HPDE6-E6E7 (cell line): ENCODE results near the gene ZNF571.

Experiments used
- DNase-seq: peaks from one replicate; pipeline ENCODE4 v3.0.0; 2011; ENCODE audit warnings: missing footprints; ENCODE audit errors: extremely low spot score

The ZNF571 gene

DNA sequence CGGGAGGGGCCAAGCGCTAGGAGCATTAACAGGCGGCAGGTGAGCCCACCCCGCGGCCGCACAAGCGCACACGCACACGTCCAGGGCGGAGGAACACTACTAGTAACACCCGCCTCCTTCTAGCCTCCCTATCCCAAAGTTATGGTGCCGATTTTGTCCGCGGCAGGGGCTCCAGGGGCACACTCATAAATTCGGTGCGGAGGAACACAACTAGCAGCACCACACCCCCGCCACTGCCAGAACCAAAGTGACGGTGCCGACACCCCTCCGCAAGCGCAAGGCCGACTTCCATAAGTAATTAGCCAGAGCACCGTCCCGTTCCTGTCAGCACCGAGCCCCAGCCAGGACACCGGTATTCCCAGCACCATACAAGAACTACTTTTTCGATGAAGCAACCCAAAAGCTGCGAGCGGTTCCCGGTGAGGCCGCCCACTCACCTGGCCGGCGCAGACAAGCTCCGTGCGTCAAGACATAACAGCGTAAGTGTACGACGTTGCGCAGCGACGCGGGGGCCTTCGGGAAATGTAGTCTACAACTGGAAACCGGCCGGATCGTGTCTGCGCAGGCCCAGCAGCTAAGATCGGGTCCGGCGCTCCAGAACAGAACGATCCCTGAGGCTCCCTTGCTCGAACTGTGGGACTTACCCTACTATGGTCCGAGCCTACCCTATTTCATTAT lies at the start of gene ZNF571, which contains the start of gene ZNF540:
ZNF571 (minus strand) TSS at position 489 of the 678 bp plus-strand sequence. CDS start 8,116 bp downstream, outside the sequence.
ZNF540 (plus strand) TSS at position 573 of the 678 bp plus-strand sequence. CDS start 3,572 bp downstream, outside the sequence.
- peak; percentile 83 for DNase-seq

DNA sequence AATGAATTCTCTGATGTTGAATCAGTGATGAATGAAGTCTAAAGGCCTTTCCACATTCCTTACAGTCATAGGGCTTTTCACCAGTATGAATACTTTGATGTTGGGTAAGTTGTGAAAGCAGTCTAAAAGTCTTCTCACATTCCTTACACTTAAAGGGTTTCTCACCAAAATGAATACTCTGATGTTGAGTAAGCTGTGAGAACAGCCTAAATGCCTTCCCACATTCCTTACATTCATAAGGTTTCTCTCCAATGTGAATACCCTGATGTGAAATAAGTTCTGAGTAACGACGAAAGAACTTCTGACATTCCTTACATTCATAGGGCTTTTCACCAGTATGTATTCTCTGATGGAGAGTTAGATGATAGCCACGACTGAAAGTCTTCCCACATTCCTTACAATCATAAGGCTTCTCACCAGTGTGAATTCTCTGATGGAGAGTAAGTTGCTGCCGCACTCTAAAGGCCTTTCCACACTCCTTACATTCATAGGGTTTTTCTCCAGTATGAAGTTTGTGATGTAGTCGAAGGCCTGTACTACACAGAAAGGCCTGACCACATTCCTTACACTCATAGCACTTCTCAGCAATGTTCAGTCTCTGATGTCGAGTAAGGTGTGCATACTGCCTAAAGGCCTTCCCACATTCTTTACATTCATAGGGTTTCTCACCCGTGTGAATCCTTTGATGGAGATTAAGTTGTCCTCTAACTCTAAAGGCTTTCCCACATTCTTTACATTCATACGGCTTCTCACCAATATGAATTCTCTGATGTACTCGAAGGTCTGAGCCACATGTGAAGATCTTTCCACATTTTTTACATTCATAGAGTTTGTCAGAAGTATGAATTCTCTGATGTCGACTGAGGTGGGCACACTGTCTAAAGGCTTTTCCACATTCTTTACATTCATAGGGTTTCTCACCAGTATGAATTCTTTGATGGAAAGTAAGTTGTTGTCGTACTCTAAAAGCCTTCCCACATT lies 40.8 kb upstream of the ZNF571 start:
- DNase-seq: no peak

DNA sequence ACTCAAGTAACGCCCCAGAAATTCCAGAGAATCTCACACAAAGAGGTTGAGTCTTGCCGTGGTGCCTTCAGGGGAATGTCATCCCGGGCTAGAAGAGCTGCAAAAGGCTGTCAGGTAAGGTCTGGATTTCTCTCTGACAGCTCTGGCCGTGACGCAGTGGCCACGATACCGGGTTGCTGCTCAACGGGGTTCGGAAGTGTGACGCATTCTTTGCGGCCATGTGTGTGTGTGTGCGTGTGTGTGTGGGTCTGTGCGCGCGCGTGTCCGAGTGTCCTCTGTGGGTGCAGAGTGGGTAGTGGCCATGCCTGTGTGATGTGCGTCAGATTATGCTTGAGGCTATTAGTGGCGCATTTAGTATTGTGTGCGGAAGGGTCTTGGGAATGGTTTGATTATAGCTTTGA lies 390 bp upstream of the ZNF571 start:
- peak; percentile 51 for DNase-seq

DNA sequence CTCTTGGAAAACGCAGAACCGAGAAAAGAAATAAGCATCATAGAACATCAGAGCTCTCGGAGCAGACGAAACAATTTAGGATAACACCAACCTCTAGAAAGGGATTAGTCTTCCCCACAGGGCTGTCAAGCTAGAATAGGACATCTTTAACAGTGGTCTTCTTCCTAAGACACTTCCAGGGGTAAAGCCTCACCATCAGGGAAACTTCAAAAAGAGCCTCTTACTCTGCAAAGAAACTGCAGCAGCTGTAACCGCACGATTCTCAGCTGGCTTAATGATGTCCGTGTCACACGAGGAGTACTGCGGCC lies 642 bp downstream of the ZNF571 start:
- DNase-seq: peak; percentile 17

DNA sequence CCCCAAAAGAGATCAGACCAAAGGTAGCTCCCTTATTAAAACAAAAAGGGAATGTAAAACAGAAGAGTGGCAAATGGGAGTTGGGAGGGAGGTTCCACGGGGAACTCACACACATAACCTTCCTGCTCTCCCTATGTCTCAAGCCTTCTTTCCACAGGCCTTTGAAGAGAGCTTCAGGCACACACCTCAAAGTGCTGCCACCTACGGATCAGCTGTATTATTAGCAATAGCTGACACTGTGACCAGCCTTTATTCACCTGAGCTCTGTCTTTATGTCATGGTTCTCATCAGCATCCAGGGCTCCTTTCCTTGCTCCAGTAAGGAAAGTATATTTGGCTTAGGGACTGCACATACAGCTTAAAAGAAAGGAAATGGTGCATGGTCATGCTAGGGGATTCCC lies 11.3 kb downstream of the ZNF571 start:
- no peak for DNase-seq

DNA sequence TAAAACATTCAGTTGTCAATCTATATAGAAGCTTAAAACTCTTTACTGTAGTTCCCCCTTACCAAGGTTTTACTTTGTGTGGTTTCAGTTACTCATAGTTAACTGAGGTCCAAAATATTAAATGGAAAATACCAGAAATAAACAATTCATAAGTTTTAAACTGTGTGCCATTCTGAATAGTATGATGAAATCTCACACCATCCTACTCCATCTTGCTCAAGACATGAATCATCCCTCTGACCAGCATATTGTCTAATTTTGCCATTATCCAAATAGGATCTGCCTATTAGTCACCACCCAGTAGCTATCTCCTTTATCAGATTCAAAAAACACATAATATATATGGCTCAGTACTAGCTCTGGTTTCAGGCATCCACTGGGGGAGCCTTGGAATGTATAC lies 22.4 kb downstream of the ZNF571 start:
- DNase-seq: peak; percentile 32

DNA sequence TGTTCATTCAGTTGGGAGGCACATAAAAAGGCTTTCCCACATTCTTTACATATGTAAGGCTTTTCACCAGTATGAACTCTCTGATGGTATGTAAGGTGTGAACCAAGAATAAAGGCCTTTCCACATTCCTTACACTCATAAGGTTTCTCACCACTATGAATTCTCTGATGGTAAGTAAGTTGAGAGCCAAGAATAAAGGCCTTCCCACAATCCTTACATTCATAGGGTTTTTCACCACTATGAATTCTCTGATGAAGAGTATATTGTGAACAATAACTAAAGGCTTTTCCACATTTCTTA lies 29.3 kb downstream of the ZNF571 start:
- DNase-seq: no peak

DNA sequence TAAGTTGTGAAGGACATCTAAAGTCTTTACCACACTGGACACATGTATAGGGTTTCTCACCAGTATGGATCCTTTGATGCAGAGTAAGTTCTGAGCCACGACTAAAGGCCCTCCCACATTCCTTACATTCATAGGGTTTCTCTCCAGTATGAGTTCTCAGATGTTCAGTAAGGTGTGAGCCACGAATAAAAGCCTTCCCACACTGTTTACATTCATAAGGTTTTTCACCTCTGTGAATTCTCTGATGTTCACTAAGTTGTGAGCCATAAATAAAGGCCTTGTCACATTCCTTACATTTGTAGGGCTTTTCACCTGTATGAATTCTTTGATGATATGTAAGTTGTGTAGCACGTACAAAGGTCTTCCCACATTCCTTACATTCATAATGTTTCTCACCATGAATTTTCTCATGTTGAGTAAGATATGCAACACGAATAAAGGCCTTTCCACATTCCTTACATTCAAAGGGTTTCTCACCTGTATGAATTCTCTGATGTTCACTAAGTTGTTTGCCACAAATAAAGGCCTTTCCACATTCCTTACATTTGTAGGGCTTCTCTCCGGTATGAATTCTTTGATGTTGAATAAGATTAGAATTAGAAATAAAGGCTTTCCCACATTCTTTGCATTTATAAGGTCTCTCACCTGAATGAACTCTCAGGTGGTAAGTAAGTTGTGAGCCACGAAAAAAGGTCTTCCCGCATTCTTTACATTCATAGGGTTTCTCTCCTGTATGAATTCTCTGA lies 29.8 kb downstream of the ZNF571 start:
- no peak for DNase-seq

DNA sequence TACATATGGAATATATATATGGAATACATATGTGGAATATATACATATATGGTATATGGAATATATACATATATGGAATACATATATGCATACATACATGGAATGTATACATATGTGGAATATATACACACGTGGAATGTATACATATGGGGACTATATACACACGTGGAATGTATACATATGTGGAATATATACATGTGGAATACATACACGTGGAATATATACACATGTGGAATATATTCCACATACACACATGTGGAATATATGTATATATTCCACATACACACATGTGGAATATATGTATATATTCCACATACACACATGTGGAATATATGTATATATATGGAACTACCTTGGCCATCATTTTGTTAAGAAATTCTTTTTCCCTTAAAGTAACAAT lies 31.1 kb downstream of the ZNF571 start:
- DNase-seq: no peak

DNA sequence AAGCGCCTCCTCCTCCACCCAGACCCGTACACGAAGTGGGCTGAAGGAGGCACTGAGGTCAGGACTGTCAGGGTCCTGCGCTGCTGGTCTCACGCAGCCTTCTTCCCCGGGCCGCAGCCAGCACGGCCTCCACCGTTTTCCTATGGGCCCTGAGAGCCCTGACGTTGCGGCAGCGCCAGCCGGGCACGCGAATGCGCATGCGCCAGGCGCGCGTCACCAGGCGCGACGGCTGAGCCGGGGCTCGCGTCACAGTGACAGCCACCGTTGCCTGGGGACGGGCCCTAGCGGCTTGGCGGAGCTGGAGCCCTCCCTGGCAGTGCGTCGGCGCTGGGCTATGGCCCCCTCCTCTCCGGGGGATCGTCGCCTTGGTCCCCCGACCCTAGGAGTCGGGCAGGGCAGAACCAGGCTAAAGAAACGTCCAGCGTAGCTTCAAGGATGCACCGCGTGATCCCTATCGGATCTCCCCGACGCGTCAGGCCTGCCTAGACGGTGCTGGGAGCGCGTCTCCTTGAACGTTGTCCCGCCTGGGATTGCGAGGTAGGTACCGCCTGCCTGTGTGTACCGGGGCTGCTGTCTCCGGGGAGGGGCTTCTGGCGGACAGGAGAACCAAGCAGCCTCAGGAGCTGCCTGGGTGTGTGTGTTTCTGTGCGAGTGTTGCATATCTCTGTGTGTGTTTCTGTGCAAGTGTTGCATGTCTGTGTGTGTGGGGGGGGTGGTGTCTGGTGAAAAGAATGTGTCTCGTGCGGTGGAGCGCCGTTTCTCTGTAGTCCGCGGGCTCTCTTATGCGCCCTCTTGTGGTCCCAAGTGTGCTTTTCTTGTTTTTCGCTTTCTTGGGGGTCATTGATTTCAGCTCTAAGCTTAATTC lies 43.2 kb downstream of the ZNF571 start:
- no peak for DNase-seq

DNA sequence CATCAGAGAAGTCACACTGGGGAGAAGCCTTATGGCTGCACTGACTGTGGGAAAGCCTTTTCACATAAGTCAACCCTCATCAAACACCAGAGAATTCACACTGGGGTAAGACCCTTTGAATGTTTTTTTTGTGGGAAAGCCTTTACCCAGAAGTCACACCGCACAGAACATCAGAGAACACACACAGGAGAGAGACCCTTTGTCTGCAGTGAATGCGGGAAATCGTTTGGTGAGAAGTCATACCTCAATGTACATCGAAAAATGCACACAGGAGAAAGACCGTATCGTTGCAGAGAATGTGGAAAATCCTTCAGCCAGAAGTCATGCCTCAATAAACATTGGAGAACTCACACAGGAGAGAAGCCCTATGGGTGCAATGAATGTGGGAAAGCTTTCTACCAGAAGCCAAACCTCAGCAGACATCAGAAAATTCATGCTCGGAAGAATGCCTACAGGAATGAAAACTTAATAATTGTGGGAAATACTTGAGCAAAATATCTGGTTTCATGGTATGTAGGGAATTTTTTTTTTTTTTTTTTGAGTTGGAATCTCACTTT lies 57.1 kb downstream of the ZNF571 start:
- DNase-seq: no peak

DNA sequence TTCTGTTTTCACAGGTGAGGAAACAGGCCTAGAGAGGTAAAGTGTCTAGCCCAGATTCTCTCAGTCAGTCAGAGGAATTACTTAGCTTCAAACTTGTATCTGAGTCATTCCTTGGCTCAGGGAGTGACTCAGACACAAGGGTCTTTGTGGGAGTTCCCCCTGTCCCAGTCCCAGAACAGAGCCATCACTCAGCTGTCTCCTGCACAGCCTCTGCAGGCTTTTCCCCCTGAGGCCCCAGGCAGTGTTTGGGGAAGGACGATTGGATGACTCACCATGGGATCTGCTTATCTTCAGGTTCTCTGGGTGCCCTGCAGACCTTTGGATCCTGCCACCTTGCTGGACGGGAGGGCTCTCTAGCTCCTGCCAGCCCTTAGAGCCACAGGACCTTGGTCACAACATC lies 74.7 kb downstream of the ZNF571 start:
- peak; percentile 74 for DNase-seq
